Measurements from ENCODE around the gene WFIKKN1.
A peak's percentile ranks its signal among the peaks of the same experiment; 100 is the strongest.

Gene WFIKKN1

GRCh38 chr16:624526-625070 lies 6.2 kb upstream of the WFIKKN1 start:
- DNase-seq (ENCODE audit: insufficient read length, low spot score) (no peak), FAIRE-seq (no peak)
- no peak for TF ChIP-seq POLR2A (IDR thresholded peaks at IDR 0.05; ENCODE audit: low read depth, low read length)

- TF ChIP-seq POLR2A (IDR thresholded peaks at IDR 0.05; ENCODE audit: low read depth, low read length) = no peak
- FAIRE-seq = no peak
- DNase-seq (ENCODE audit: insufficient read length, low spot score) = no peak
These were observed 5.4 kb upstream of the WFIKKN1 start for GRCh38 chr16:625117-625976.

- no peak for TF ChIP-seq POLR2A (IDR thresholded peaks at IDR 0.05; ENCODE audit: low read depth, low read length)
- DNase-seq (ENCODE audit: insufficient read length, low spot score) (no peak), FAIRE-seq (no peak)
These were observed 4.6 kb upstream of the WFIKKN1 start for GRCh38 chr16:625977-626765.

GRCh38 chr16:626787-627453 lies 3.9 kb upstream of the WFIKKN1 start:
- peak; percentile 77 for FAIRE-seq
- peak; percentile 100 for DNase-seq (ENCODE audit: insufficient read length, low spot score)
- no peak for TF ChIP-seq POLR2A (IDR thresholded peaks at IDR 0.05; ENCODE audit: low read depth, low read length)

GRCh38 chr16:627454-628239 lies 3.1 kb upstream of the WFIKKN1 start:
- peak; percentile 55 for FAIRE-seq
- DNase-seq (ENCODE audit: insufficient read length, low spot score) = peak; percentile 86
- no peak for TF ChIP-seq POLR2A (IDR thresholded peaks at IDR 0.05; ENCODE audit: low read depth, low read length)

- FAIRE-seq = no peak
- TF ChIP-seq POLR2A (IDR thresholded peaks at IDR 0.05; ENCODE audit: low read depth, low read length) = no peak
- DNase-seq (ENCODE audit: insufficient read length, low spot score) = no peak
These were observed 2.3 kb upstream of the WFIKKN1 start for GRCh38 chr16:628321-629061.

- FAIRE-seq = no peak
These were observed 1.5 kb upstream of the WFIKKN1 start for GRCh38 chr16:629185-629832.

GRCh38 chr16:629833-630248 lies 944 bp upstream of the WFIKKN1 start:
- no peak for FAIRE-seq
- TF ChIP-seq POLR2A (IDR thresholded peaks at IDR 0.05; ENCODE audit: low read depth, low read length) = no peak
- no peak for DNase-seq (ENCODE audit: insufficient read length, low spot score)

More at GRCh38 chr16:629185-629832, 1.5 kb upstream of the WFIKKN1 start:
- TF ChIP-seq POLR2A (IDR thresholded peaks at IDR 0.05; ENCODE audit: low read depth, low read length) = no peak
- DNase-seq (ENCODE audit: insufficient read length, low spot score) = no peak

GRCh38 chr16:630249-630814 lies 453 bp upstream of the WFIKKN1 start:
- TF ChIP-seq POLR2A (IDR thresholded peaks at IDR 0.05; ENCODE audit: low read depth, low read length) = no peak
- DNase-seq (ENCODE audit: insufficient read length, low spot score) (no peak), FAIRE-seq (no peak)

GRCh38 chr16:631808-632358 lies 1.1 kb downstream of the WFIKKN1 start:
- no peak for DNase-seq (ENCODE audit: insufficient read length, low spot score)
- FAIRE-seq = no peak
- TF ChIP-seq POLR2A (IDR thresholded peaks at IDR 0.05; ENCODE audit: low read depth, low read length) = no peak

- no peak for FAIRE-seq
- no peak for TF ChIP-seq POLR2A (IDR thresholded peaks at IDR 0.05; ENCODE audit: low read depth, low read length)
- no peak for DNase-seq (ENCODE audit: insufficient read length, low spot score)
These were observed 1.9 kb downstream of the WFIKKN1 start for GRCh38 chr16:632486-633335.
